ENCODE data around the gene CTSH. TPM values are rescaled to one million over a fixed set of nuclear protein-coding genes. Genes with fewer than 3 reads are reported as not detected.
"Not testable (repeated sequence)": the region's sequence is repeated elsewhere in the genome, so short reads cannot be mapped to it uniquely, and the experiment has no call there.

CTSH gene
- total RNA-seq, 1 donor from 2014 or later: 34.4 TPM

GRCh38 chr15:78900819-78901533 lies 43.9 kb downstream of the CTSH start:
- H3K36me3 ChIP-seq (ENCODE audit: control insufficient read depth in 3 of 3, insufficient read depth in 3 of 3, low read length in 3 of 3): peaks cover 34 to 67% (median 64%) of the 10 kb centered on the region in 3 donors
- H3K4me3 ChIP-seq (ENCODE audit: low read length in 3 of 3); H3K9ac ChIP-seq (ENCODE audit: low read depth in 1 of 3, low read length in 3 of 3); H3K27me3 ChIP-seq (ENCODE audit: control insufficient read depth in 3 of 3, insufficient read depth in 3 of 3, low read length in 3 of 3); H3K9me3 ChIP-seq (ENCODE audit: control insufficient read depth in 3 of 3, low read length in 3 of 3); H3K27ac ChIP-seq (ENCODE audit: low read depth, low read length); H3K4me1 ChIP-seq (ENCODE audit: control insufficient read depth in 3 of 3, insufficient read depth in 3 of 3, low read length in 3 of 3): not testable (repeated sequence)

GRCh38 chr15:78898540-78898939 lies 46.3 kb downstream of the CTSH start:
- Histone ChIP-seq H3K36me3 (ENCODE audit: control insufficient read depth in 3 of 3, insufficient read depth in 3 of 3, low read length in 3 of 3) (peaks cover 38 to 67% (median 66%) of the 10 kb centered on the region in 3 donors), H3K9ac (ENCODE audit: low read depth in 1 of 3, low read length in 3 of 3) (no peak overlapping the region), H3K4me1 (ENCODE audit: control insufficient read depth in 3 of 3, insufficient read depth in 3 of 3, low read length in 3 of 3) (no peaks in the 10 kb centered on the region), H3K27me3 (ENCODE audit: control insufficient read depth in 3 of 3, insufficient read depth in 3 of 3, low read length in 3 of 3) (no peaks in the 10 kb centered on the region), H3K9me3 (ENCODE audit: control insufficient read depth in 3 of 3, low read length in 3 of 3) (no peaks in the 10 kb centered on the region), H3K4me3 (ENCODE audit: low read length in 3 of 3) (no peak overlapping the region), H3K27ac (ENCODE audit: low read depth, low read length) (no peak overlapping the region)

GRCh38 chr15:78895471-78895870 lies 49.4 kb downstream of the CTSH start:
- no peaks in the 10 kb centered on the region for H3K27me3 ChIP-seq (ENCODE audit: control insufficient read depth in 3 of 3, insufficient read depth in 3 of 3, low read length in 3 of 3)
- no peaks in the 10 kb centered on the region for H3K9me3 ChIP-seq (ENCODE audit: control insufficient read depth in 3 of 3, low read length in 3 of 3)
- peaks cover 30 to 68% (median 65%) of the 10 kb centered on the region in 3 donors for H3K36me3 ChIP-seq (ENCODE audit: control insufficient read depth in 3 of 3, insufficient read depth in 3 of 3, low read length in 3 of 3)
- no peak overlapping the region for H3K9ac ChIP-seq (ENCODE audit: low read depth in 1 of 3, low read length in 3 of 3)
- no peak overlapping the region for H3K27ac ChIP-seq (ENCODE audit: low read depth, low read length)
- H3K4me3 ChIP-seq (ENCODE audit: low read length in 3 of 3): no peak overlapping the region
- H3K4me1 ChIP-seq (ENCODE audit: control insufficient read depth in 3 of 3, insufficient read depth in 3 of 3, low read length in 3 of 3): no peaks in the 10 kb centered on the region

GRCh38 chr15:78893538-78893937 lies 51.3 kb downstream of the CTSH start:
- peaks cover 23 to 58% (median 53%) of the 10 kb centered on the region in 3 donors for H3K36me3 ChIP-seq (ENCODE audit: control insufficient read depth in 3 of 3, insufficient read depth in 3 of 3, low read length in 3 of 3)
- H3K4me1 ChIP-seq (ENCODE audit: control insufficient read depth in 3 of 3, insufficient read depth in 3 of 3, low read length in 3 of 3): no peaks in the 10 kb centered on the region

GRCh38 chr15:78889000-78889399 lies 55.8 kb downstream of the CTSH start:
- H3K36me3 ChIP-seq (ENCODE audit: control insufficient read depth in 3 of 3, insufficient read depth in 3 of 3, low read length in 3 of 3): peaks cover 18 to 54% (median 50%) of the 10 kb centered on the region in 3 donors
- H3K27me3 ChIP-seq (ENCODE audit: control insufficient read depth in 3 of 3, insufficient read depth in 3 of 3, low read length in 3 of 3): no peaks in the 10 kb centered on the region
- no peaks in the 10 kb centered on the region for H3K9me3 ChIP-seq (ENCODE audit: control insufficient read depth in 3 of 3, low read length in 3 of 3)
- no peak overlapping the region for H3K27ac ChIP-seq (ENCODE audit: low read depth, low read length)
- no peaks in the 10 kb centered on the region for H3K4me1 ChIP-seq (ENCODE audit: control insufficient read depth in 3 of 3, insufficient read depth in 3 of 3, low read length in 3 of 3)
- H3K9ac ChIP-seq (ENCODE audit: low read depth in 1 of 3, low read length in 3 of 3): no peak overlapping the region
- no peak overlapping the region for H3K4me3 ChIP-seq (ENCODE audit: low read length in 3 of 3)

More at GRCh38 chr15:78893538-78893937, 51.3 kb downstream of the CTSH start:
- Histone ChIP-seq H3K4me3 (ENCODE audit: low read length in 3 of 3) (no peak overlapping the region), H3K27ac (ENCODE audit: low read depth, low read length) (no peak overlapping the region), H3K27me3 (ENCODE audit: control insufficient read depth in 3 of 3, insufficient read depth in 3 of 3, low read length in 3 of 3) (no peaks in the 10 kb centered on the region), H3K9ac (ENCODE audit: low read depth in 1 of 3, low read length in 3 of 3) (no peak overlapping the region), H3K9me3 (ENCODE audit: control insufficient read depth in 3 of 3, low read length in 3 of 3) (no peaks in the 10 kb centered on the region)

GRCh38 chr15:78881681-78882080 lies 63.2 kb downstream of the CTSH start:
- Histone ChIP-seq H3K36me3 (ENCODE audit: control insufficient read depth in 3 of 3, insufficient read depth in 3 of 3, low read length in 3 of 3) (peaks cover 4 to 18% (median 17%) of the 10 kb centered on the region in 3 donors), H3K27ac (ENCODE audit: low read depth, low read length) (no peak overlapping the region)

GRCh38 chr15:78880813-78881212 lies 64.0 kb downstream of the CTSH start:
- peaks cover 12 to 34% (median 16%) of the 10 kb centered on the region in 3 donors for H3K4me1 ChIP-seq (ENCODE audit: control insufficient read depth in 3 of 3, insufficient read depth in 3 of 3, low read length in 3 of 3)
- H3K27me3 ChIP-seq (ENCODE audit: control insufficient read depth in 3 of 3, insufficient read depth in 3 of 3, low read length in 3 of 3): no peaks in the 10 kb centered on the region
- no peak overlapping the region for H3K27ac ChIP-seq (ENCODE audit: low read depth, low read length)
- H3K4me3 ChIP-seq (ENCODE audit: low read length in 3 of 3): no peak overlapping the region
- H3K9me3 ChIP-seq (ENCODE audit: control insufficient read depth in 3 of 3, low read length in 3 of 3): no peaks in the 10 kb centered on the region
- H3K9ac ChIP-seq (ENCODE audit: low read depth in 1 of 3, low read length in 3 of 3): no peak overlapping the region
- peaks cover 0 to 11% (median 10%) of the 10 kb centered on the region in 3 donors for H3K36me3 ChIP-seq (ENCODE audit: control insufficient read depth in 3 of 3, insufficient read depth in 3 of 3, low read length in 3 of 3)

More at GRCh38 chr15:78881681-78882080, 63.2 kb downstream of the CTSH start:
- Histone ChIP-seq H3K27me3 (ENCODE audit: control insufficient read depth in 3 of 3, insufficient read depth in 3 of 3, low read length in 3 of 3) (no peaks in the 10 kb centered on the region), H3K9ac (ENCODE audit: low read depth in 1 of 3, low read length in 3 of 3) (no peak overlapping the region), H3K4me1 (ENCODE audit: control insufficient read depth in 3 of 3, insufficient read depth in 3 of 3, low read length in 3 of 3) (peaks cover 12 to 28% (median 13%) of the 10 kb centered on the region in 3 donors), H3K4me3 (ENCODE audit: low read length in 3 of 3) (no peak overlapping the region), H3K9me3 (ENCODE audit: control insufficient read depth in 3 of 3, low read length in 3 of 3) (no peaks in the 10 kb centered on the region)

GRCh38 chr15:78880242-78880533 lies 64.7 kb downstream of the CTSH start:
- Histone ChIP-seq H3K4me1 (ENCODE audit: control insufficient read depth in 3 of 3, insufficient read depth in 3 of 3, low read length in 3 of 3) (peaks cover 16 to 34% (median 19%) of the 10 kb centered on the region in 3 donors), H3K9ac (ENCODE audit: low read depth in 1 of 3, low read length in 3 of 3) (no peak overlapping the region), H3K27ac (ENCODE audit: low read depth, low read length) (no peak overlapping the region), H3K36me3 (ENCODE audit: control insufficient read depth in 3 of 3, insufficient read depth in 3 of 3, low read length in 3 of 3) (peaks cover 0 to 11% (median 10%) of the 10 kb centered on the region in 3 donors), H3K9me3 (ENCODE audit: control insufficient read depth in 3 of 3, low read length in 3 of 3) (no peaks in the 10 kb centered on the region), H3K27me3 (ENCODE audit: control insufficient read depth in 3 of 3, insufficient read depth in 3 of 3, low read length in 3 of 3) (no peaks in the 10 kb centered on the region), H3K4me3 (ENCODE audit: low read length in 3 of 3) (no peak overlapping the region)

- Histone ChIP-seq H3K4me1 (ENCODE audit: control insufficient read depth in 3 of 3, insufficient read depth in 3 of 3, low read length in 3 of 3) (peaks cover 21 to 34% (median 22%) of the 10 kb centered on the region in 3 donors), H3K36me3 (ENCODE audit: control insufficient read depth in 3 of 3, insufficient read depth in 3 of 3, low read length in 3 of 3) (peaks cover 0 to 11% (median 10%) of the 10 kb centered on the region in 3 donors), H3K4me3 (ENCODE audit: low read length in 3 of 3) (no peak overlapping the region), H3K9me3 (ENCODE audit: control insufficient read depth in 3 of 3, low read length in 3 of 3) (no peaks in the 10 kb centered on the region), H3K27me3 (ENCODE audit: control insufficient read depth in 3 of 3, insufficient read depth in 3 of 3, low read length in 3 of 3) (no peaks in the 10 kb centered on the region), H3K9ac (ENCODE audit: low read depth in 1 of 3, low read length in 3 of 3) (no peak overlapping the region), H3K27ac (ENCODE audit: low read depth, low read length) (no peak overlapping the region)
Observed at GRCh38 chr15:78879517-78880241, 65.2 kb downstream of the CTSH start.

GRCh38 chr15:78878356-78878755 lies 66.5 kb downstream of the CTSH start:
- no peaks in the 10 kb centered on the region for H3K9me3 ChIP-seq (ENCODE audit: control insufficient read depth in 3 of 3, low read length in 3 of 3)
- H3K4me3 ChIP-seq (ENCODE audit: low read length in 3 of 3): no peak overlapping the region
- peaks cover 22 to 34% (median 27%) of the 10 kb centered on the region in 3 donors for H3K4me1 ChIP-seq (ENCODE audit: control insufficient read depth in 3 of 3, insufficient read depth in 3 of 3, low read length in 3 of 3)
- peaks cover 0 to 11% (median 7%) of the 10 kb centered on the region in 3 donors for H3K36me3 ChIP-seq (ENCODE audit: control insufficient read depth in 3 of 3, insufficient read depth in 3 of 3, low read length in 3 of 3)
- no peaks in the 10 kb centered on the region for H3K27me3 ChIP-seq (ENCODE audit: control insufficient read depth in 3 of 3, insufficient read depth in 3 of 3, low read length in 3 of 3)
- H3K27ac ChIP-seq (ENCODE audit: low read depth, low read length): no peak overlapping the region
- H3K9ac ChIP-seq (ENCODE audit: low read depth in 1 of 3, low read length in 3 of 3): no peak overlapping the region
